Measurements from ENCODE around the gene SOX18. TPM values are rescaled to one million over a fixed set of nuclear protein-coding genes. Genes with fewer than 3 reads are reported as not detected.
A peak's percentile ranks its signal among the peaks of the same experiment; 100 is the strongest.

The SOX18 gene
- total and polyA plus RNA-seq, 2 of the 13 experiments (the other 11 are each of a cell fraction or from before 2014, with no cell fraction given): 1.6 to 1.9 TPM

DNA sequence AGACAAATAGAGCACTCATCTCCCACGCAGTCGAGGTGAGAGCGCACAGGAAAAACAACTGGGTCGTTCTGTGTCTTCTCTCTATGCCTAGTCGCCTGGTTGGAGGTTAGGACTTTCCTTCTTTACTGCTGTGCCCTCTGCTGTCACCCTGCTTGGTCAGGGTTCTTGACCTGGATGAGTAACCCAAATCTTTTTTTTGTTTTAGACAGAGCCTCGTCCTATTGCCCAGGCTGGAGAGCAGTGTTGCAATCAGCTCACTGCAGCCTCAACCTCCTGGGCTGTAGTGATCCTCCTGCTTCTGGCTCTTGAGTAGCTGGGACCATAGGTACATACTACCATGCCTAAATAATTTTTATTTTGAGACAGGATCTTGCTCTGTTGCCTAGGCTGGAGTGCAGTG, 44.0 kb downstream of the SOX18 start:
- no peak overlapping the region for H3K4me3 ChIP-seq (replicated peaks in 1 of 3; ENCODE audit: insufficient read depth in 1 of 3, low read depth in 2 of 3, low read length in 3 of 3)
- H3K9ac ChIP-seq (ENCODE audit: insufficient read depth, low read depth, low read length): no peak overlapping the region
- H3K27me3 ChIP-seq (ENCODE audit: control insufficient read depth in 1 of 2, insufficient read depth in 2 of 2, low read length in 2 of 2): no peaks in the 10 kb centered on the region
- peaks cover 53 to 82% of the 10 kb centered on the region in 2 experiments for H3K36me3 ChIP-seq (replicated peaks in 1 of 2; ENCODE audit: control insufficient read depth in 1 of 2, insufficient read depth in 2 of 2, low read length in 2 of 2)
- POLR2A ChIA-PET: no interaction called here
- in situ Hi-C loops (cut with HindIII; ENCODE audit: extremely low pct_ligation_motif_present, low pct_unique_long_range_greater_than_20kb): no loop called here
- DNase-seq (ENCODE audit: low spot score) (no peak), ATAC-seq (no peak), FAIRE-seq (no peak)
- no peaks in the 10 kb centered on the region for H3K4me1 ChIP-seq (ENCODE audit: insufficient read depth, low read length)
- CTCF ChIA-PET (ENCODE audit: low intra/inter-chr PET ratio, low total read pairs): no interaction called here
- H3K9me3 ChIP-seq (ENCODE audit: low read length): no peaks in the 10 kb centered on the region
- peaks cover 9% of the 10 kb centered on the region for H3K79me2 ChIP-seq (ENCODE audit: insufficient read depth, low read length)
- WGBS (ENCODE audit: low lambda C conversion rate): 96% methylated on average over 6 of the region's 6 CpGs
- no peaks in the 10 kb centered on the region for H4K20me1 ChIP-seq (ENCODE audit: insufficient read depth, low read length)
- no peak overlapping the region for H3K27ac ChIP-seq (ENCODE audit: extremely low read length, insufficient read depth, low read length)
- intact Hi-C loops (cut with micrococcal nuclease; ENCODE audit: unreplicated experiment): no loop called here
- no peak overlapping the region for H2AFZ ChIP-seq (ENCODE audit: low read length)
- H3K4me2 ChIP-seq (ENCODE audit: low read depth, low read length): no peak overlapping the region
- no TSS peak for BruUV-seq (replicated peaks)
- TF ChIP-seq RORA (CRISPR knock-in tag; IDR thresholded peaks at IDR 0.05): no peak
- TF ChIP-seq FOXK2 (IDR thresholded peaks at IDR 0.05): no peak
- 0 out of 2 replicates have a peak, but pooled peaks have one; percentile 19 for TF ChIP-seq CEBPB (IDR thresholded peaks at IDR 0.05; ENCODE audit: borderline replicate concordance, low read depth, low read length)

GRCh38 chr20:64003960-64004725, 45.3 kb downstream of the SOX18 start:
- intact Hi-C loops (cut with micrococcal nuclease; ENCODE audit: unreplicated experiment) (no loop called here), in situ Hi-C loops (cut with HindIII; ENCODE audit: extremely low pct_ligation_motif_present, low pct_unique_long_range_greater_than_20kb) (no loop called here)
- TF ChIP-seq ZNF567 (CRISPR knock-in tag; IDR thresholded peaks at IDR 0.05; ENCODE audit: borderline replicate concordance) (no peak), RBM22 (optimal IDR thresholded peaks at IDR 0.05; ENCODE audit: low read length) (peak; percentile 60), ZNF331 (CRISPR knock-in tag; IDR thresholded peaks at IDR 0.05) (no peak)
- TF ChIP-seq, protein P1, sequence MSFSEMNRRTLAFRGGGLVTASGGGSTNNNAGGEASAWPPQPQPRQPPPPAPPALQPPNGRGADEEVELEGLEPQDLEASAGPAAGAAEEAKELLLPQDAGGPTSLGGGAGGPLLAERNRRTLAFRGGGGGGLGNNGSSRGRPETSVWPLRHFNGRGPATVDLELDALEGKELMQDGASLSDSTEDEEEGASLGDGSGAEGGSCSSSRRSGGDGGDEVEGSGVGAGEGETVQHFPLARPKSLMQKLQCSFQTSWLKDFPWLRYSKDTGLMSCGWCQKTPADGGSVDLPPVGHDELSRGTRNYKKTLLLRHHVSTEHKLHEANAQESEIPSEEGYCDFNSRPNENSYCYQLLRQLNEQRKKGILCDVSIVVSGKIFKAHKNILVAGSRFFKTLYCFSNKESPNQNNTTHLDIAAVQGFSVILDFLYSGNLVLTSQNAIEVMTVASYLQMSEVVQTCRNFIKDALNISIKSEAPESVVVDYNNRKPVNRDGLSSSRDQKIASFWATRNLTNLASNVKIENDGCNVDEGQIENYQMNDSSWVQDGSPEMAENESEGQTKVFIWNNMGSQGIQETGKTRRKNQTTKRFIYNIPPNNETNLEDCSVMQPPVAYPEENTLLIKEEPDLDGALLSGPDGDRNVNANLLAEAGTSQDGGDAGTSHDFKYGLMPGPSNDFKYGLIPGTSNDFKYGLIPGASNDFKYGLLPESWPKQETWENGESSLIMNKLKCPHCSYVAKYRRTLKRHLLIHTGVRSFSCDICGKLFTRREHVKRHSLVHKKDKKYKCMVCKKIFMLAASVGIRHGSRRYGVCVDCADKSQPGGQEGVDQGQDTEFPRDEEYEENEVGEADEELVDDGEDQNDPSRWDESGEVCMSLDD (CRISPR knock-in tag; IDR thresholded peaks at IDR 0.05; ENCODE audit: borderline replicate concordance): no peak
- POLR2A ChIA-PET: interaction anchor here (1.0 kb wide), 1 partner anchor 11 kb away, joined by 3 read pairs; no protein-coding TSS in a partner anchor
- no peak for ATAC-seq
- no peaks in the 10 kb centered on the region for H3K27me3 ChIP-seq (ENCODE audit: control insufficient read depth in 1 of 2, insufficient read depth in 2 of 2, low read length in 2 of 2)
- H4K20me1 ChIP-seq (ENCODE audit: insufficient read depth, low read length): no peaks in the 10 kb centered on the region
- no peak overlapping the region for H3K27ac ChIP-seq (ENCODE audit: extremely low read length, insufficient read depth, low read length)
- H3K4me1 ChIP-seq (ENCODE audit: insufficient read depth, low read length): no peaks in the 10 kb centered on the region
- H2AFZ ChIP-seq (ENCODE audit: low read length): no peak overlapping the region
- CTCF ChIA-PET (ENCODE audit: low intra/inter-chr PET ratio, low total read pairs): no interaction called here
- TSS peak; percentile 36 for BruUV-seq (replicated peaks)
- no peaks in the 10 kb centered on the region for H3K9me3 ChIP-seq (ENCODE audit: low read length)
- 97% methylated on average over 7 of the region's 7 CpGs for WGBS (ENCODE audit: low lambda C conversion rate)
- no peak for DNase-seq (ENCODE audit: low spot score)
- H3K79me2 ChIP-seq (ENCODE audit: insufficient read depth, low read length): peaks cover 9% of the 10 kb centered on the region
- H3K9ac ChIP-seq (ENCODE audit: insufficient read depth, low read depth, low read length): no peak overlapping the region
- H3K36me3 ChIP-seq (replicated peaks in 1 of 2; ENCODE audit: control insufficient read depth in 1 of 2, insufficient read depth in 2 of 2, low read length in 2 of 2): peaks cover 57 to 82% of the 10 kb centered on the region in 2 experiments
- H3K4me3 ChIP-seq (replicated peaks in 1 of 3; ENCODE audit: insufficient read depth in 1 of 3, low read depth in 2 of 3, low read length in 3 of 3): no peak overlapping the region
- no peak for FAIRE-seq
- no peak overlapping the region for H3K4me2 ChIP-seq (ENCODE audit: low read depth, low read length)

Measured in HepG2 (cell line).